Hematopoietic multipotent progenitor cell (in vitro differentiated cells): ENCODE data around the gene ERAL1. TPM values are rescaled to one million over a fixed set of nuclear protein-coding genes. Genes with fewer than 3 reads are reported as not detected.
"Not testable (repeated sequence)": the region's sequence is repeated elsewhere in the genome, so short reads cannot be mapped to it uniquely, and the experiment has no call there.

Experiments used
- DNase-seq, 3 donors: peaks; one replicate each; pipeline ENCODE4 v3.0.0-alpha.2; 2011 to 2015; ENCODE audit warnings: low read depth in 2 of 3, low spot score in 2 of 3
- total RNA-seq: library from RNA; depleted of rRNA; stranded (reverse); fragments of >200 nt; gene quantifications from one replicate; pipeline ENCODE4 v1.2.3, GENCODE V29; 2012

Gene ERAL1
- total RNA-seq, 1 donor: 47.4 TPM

- DNase-seq: peak; percentile 42 to 60 (median 52)
Measured at GRCh38 chr17:28896884-28897768, 42.3 kb downstream of the ERAL1 start, which contains the start of gene FLOT2. FLOT2 (minus strand) TSS chr17:28897733; CDS start chr17:28897574, 159 bp downstream.

- DNase-seq: peak in 1 of 3 donors; percentile 22
Measured at GRCh38 chr17:28897769-28898526, 43.1 kb downstream of the ERAL1 start.

DNA sequence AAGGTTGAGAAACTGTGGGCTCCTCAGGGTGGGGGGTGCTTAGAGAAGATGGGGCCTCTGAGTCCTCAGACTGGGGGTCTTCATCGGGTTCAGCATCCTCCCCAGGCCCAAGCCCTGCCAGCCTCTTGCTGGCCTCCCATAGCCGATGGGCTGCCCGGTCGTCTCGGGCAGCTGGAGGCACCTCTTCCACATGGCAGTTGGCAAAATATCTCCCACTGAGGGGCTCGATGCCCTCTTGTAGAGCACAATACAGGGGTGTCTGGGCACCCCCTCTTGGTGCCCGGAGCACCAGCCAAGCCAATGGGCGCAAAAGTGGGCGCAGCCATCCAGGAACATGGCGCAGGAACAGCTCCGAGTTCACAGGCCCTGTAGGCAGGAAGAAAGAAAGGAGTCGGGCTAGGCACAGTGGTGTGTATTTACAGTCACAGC, 43.7 kb downstream of the ERAL1 start:
- DNase-seq: no peak

- DNase-seq: no peak
Measured at GRCh38 chr17:28899212-28899815, 44.5 kb downstream of the ERAL1 start.

- no peak for DNase-seq
Measured at GRCh38 chr17:28900986-28901726, 46.3 kb downstream of the ERAL1 start.

DNA sequence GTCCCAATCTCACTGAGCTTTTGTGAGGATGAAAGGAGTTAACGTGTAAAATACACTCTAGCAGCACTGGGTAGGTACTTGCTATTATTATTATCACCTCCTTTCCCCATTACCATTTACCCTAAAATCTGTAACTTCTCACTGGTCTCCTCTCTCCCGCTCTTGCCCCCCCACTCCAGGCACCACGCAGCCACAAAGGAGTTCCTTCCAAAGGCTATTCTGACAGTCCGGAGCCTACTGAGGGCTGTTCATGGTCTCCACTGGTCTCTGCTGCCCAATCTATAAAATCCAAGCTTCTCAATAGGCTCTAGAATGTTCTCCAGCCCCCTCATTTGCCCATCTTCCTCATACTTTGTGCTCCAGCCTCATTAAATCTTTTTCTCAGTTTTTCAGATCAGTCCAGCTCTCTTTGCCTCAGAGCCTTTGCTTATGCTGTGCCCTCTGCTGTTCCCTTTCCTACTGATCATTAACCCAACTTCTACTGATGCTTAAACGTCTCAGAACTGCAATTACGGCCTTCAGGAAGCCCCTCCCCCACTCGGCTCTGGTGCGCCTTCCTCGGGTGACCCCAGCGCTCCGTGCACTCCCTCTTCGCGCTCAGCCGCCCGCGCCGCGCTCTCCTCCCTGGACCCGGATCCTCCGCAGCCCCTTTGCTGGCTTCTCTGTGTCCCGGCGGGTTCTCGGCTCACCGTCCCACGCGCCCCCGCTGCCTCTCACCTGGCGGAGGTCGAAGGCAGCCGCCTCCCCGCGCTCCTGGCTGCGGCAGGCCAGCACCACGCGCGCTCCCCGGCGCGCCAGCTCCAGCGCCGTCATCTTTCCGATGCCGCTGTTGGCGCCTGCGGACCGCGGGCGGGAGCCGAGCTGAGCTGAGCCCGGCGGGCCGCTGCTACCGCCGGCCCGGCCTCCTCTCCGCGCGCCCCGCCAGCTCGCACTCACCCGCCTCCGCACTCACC, 47.3 kb downstream of the ERAL1 start:
- DNase-seq: peak in 1 of 3 donors; percentile 42

- peak; percentile 94 to 97 (median 96) for DNase-seq
Measured at GRCh38 chr17:28902819-28903545, 48.2 kb downstream of the ERAL1 start, which contains the start of gene DHRS13. DHRS13 (minus strand) TSS chr17:28903079; CDS start chr17:28902944, 135 bp downstream.

- not testable (repeated sequence) for DNase-seq
Measured at GRCh38 chr17:28903546-28903841, 48.7 kb downstream of the ERAL1 start.

GRCh38 chr17:28904800-28905199, 50.0 kb downstream of the ERAL1 start:
- no peak for DNase-seq

DNA sequence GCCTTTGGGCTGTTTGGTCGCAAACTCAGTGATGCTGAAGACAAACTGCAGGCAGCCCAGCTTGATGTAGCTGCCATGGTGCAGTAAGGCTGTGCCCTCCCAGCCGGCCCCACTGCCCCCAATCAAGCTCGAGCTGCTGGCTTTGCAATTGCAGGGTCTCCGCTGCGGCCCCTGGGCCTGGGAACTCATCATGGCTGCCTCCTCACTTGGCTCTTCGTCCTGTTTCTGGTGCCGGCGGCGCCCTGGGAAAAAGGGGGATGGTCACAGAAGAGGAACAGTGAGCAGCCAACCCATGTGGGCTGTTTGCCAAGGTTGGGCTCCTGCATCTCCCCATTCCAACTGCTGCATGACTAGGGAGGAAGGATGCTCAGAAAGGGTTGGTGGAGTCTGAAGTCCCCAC, 51.5 kb downstream of the ERAL1 start:
- no peak for DNase-seq

- no peak for DNase-seq
Measured at GRCh38 chr17:28906706-28907438, 52.1 kb downstream of the ERAL1 start.

DNA sequence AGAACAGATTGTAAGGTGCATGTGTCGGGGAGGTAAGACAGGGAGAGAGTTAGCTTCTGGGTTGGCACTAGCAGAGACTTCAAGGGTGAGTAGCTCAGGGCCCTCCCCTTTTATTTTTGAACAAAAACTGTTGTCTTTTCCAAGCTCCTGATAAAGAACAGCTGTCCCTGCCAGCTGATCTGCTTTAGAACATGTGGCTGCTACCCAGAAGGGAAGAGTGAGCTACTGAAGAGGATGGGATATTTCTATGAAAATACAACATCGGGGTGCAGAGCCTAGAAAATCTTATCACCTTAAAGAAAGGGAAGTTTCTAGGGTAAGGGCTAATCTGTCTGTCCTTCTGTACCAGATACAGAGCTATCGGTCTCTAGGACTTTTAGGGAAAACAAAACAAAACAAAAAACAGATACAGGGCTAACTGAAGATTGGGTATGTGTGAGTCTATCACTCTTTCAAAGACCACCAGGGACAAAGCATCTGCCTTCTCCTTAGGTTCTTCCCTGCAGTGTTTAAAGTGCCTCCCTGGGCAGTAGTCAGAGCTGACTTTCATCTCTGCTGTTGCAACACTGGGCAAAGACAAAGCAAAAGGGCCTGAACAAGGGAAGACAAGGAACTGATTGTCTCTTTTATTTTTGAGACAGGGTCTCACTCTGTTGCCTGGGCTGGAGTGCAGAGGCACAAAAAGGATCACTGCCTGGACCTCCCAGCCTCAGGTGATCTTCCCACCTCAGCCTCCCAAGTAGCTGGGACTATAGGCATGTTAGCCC, 53.1 kb downstream of the ERAL1 start:
- no peak for DNase-seq

DNA sequence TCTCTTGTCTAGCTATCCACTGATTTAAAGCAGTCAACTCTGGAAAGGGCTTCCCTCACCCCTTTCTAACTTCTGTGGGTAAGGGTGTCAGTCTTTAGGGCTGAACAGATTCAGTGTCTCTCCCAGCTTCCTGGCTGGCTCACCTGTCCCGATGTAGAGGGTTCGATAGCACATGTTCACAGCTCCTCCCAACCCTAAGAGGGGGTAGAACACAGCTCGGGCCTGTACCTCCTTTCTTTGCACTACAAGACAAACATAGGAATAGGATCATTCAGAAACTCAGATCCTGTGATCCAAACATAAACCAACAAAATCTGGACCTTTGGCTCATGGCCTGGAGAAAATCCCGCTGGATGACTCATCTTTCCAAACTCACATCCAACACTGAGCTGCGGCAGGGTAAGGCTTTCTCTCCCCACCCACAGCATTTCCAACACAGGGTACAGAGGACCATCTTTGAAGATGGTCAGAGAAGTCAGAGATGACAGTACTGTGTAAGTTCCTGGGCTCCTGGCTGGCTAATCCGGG, 53.9 kb downstream of the ERAL1 start:
- no peak for DNase-seq

GRCh38 chr17:28910534-28910933, 55.7 kb downstream of the ERAL1 start:
- DNase-seq: no peak
